ENCODE results near the gene DCLK2.

DCLK2 gene

GRCh38 chr4:150069353-150069752, 8.9 kb upstream of the DCLK2 start:
- DNase-seq (ENCODE audit: low read depth), result no peak

GRCh38 chr4:150070464-150071170, 7.6 kb upstream of the DCLK2 start:
- DNase-seq (ENCODE audit: low read depth), result no peak

DNA sequence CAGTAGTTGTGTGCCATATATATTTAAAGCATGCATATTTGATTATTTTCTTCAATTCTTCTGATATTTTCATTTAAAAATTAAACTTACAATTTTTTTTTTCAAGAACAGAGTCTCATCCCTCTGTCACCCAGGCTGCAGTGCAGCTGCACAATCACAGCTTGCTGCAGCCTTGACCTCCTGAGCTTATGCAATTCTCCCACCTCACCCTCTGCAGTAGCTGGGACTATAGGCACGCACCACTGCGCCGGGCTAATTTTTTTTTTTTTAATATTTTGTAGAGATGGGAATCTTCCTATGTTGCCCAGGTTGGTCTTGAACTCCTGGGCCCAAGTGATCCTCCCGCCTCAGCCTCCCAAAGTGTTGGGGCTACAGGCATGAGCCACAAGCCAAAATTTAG, 5.8 kb upstream of the DCLK2 start:
- no peak for DNase-seq (ENCODE audit: low read depth)

DNA sequence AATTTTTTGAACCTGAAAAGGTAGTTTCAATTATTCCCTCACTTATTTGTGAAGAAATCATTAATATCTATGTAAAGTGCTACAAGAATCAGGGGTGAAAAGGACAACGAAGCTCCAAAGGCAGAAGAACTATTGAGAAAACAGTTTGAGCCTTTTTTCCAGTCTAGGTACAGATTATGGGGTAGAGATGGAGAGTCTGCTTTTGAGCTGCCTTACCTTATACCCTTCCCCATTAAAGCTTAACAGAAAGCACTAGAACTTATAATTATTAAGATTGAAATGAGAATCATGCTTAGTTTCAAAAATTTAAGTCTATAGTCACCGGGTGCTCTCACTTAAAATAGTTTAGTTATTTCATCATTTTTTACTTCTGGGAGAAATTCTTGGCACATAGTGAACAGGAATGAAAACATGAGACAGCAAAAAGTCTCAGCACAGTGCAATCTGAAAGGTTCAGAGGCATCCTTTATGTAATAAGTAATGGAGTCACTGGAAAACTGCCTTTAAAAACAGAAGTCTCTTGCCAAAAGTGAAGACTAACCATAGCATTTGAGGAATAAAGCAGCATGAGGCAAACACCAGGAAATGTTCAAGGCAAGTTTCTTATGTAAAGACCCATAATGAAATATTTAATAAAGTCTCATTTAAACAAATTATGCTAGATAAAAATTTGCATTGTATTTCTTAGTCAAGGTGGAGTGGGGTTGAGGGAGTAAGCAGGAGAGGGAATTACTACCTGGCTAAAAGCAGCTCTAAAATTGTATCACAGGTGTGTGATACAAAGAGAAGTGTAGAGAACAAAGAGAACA, 5.1 kb upstream of the DCLK2 start:
- no peak for DNase-seq (ENCODE audit: low read depth)

GRCh38 chr4:150074064-150074463, 4.2 kb upstream of the DCLK2 start:
- DNase-seq (ENCODE audit: low read depth), result no peak

- no peak for DNase-seq (ENCODE audit: low read depth)
Measured at GRCh38 chr4:150078579-150079080, 385 bp downstream of the DCLK2 start.

- no peak for DNase-seq (ENCODE audit: low read depth)
Measured at GRCh38 chr4:150079081-150079581, 886 bp downstream of the DCLK2 start.

DNA sequence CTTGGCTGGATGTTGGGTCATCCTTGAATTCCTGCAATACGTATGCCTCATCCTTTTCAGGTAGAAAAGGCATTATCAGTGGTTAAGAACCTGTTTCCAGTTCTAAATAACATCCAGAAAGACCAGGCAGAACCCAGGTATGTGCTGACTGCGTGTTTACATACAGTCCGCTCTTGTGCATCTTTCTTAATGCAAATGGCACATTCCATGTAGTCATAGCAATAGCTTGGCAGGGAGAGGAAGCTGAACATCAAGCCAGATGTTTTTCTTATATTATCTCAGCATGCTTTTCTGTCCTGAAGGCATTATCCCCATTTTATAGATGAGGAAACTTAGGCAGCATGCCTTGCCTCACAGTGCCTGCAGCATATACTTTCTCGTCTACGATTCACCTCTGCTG, 2.1 kb downstream of the DCLK2 start:
- no peak for DNase-seq (ENCODE audit: low read depth)

- DNase-seq (ENCODE audit: low read depth), result no peak
Measured at GRCh38 chr4:150080875-150081274, 2.6 kb downstream of the DCLK2 start.

GRCh38 chr4:150082241-150082640, 4.0 kb downstream of the DCLK2 start:
- DNase-seq (ENCODE audit: low read depth), result no peak

- no peak for DNase-seq (ENCODE audit: low read depth)
Measured at GRCh38 chr4:150087006-150087405, 8.8 kb downstream of the DCLK2 start.

- no peak for DNase-seq (ENCODE audit: low read depth)
Measured at GRCh38 chr4:150089732-150090131, 11.5 kb downstream of the DCLK2 start.

- no peak for DNase-seq (ENCODE audit: low read depth)
Measured at GRCh38 chr4:150090836-150091235, 12.6 kb downstream of the DCLK2 start.

DNA sequence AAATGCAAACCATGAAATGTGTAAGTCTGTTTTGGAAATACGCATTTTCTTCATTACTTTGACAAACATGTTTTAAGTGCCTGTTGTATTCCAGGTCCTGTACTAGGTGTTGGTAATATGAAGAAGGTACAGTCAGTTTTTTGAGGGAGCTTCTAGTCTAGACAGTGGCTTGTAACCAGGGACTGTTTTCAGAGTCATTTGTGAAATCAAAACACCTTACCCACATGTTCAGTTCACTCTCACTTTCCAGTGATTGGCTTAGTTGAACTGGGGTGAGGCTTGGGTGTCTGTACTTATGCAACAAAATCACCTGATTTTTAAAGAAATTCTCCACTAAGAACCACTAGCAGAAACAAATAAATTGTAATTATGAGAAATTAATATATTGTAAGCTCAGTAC, 16.4 kb downstream of the DCLK2 start:
- no peak for DNase-seq (ENCODE audit: low read depth)

GRCh38 chr4:150096625-150097024, 18.4 kb downstream of the DCLK2 start:
- no peak for DNase-seq (ENCODE audit: low read depth)

GRCh38 chr4:150098214-150098613, 20.0 kb downstream of the DCLK2 start:
- DNase-seq (ENCODE audit: low read depth), result no peak

- DNase-seq (ENCODE audit: low read depth), result no peak
Measured at GRCh38 chr4:150104404-150105027, 26.3 kb downstream of the DCLK2 start.

- DNase-seq (ENCODE audit: low read depth), result no peak
Measured at GRCh38 chr4:150106886-150107285, 28.6 kb downstream of the DCLK2 start.

DNA sequence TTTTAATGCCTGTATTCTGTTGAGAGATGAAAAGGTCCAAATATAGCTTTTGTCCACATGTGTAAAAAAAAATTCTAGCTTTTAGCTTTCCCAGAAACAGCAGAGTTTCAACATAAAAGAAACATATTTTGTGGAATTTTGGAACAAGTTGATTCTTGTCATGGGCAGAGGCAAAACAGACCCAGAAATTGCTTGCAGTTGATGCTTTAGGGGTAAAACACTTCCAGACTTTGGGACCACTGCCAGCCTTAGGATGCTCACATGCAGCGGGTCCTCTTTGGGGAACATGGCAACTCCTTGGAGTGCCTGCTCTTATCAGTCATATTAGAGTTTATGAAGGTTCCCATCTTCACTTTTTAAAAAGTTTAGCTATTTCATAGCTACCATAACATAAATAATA, 30.4 kb downstream of the DCLK2 start:
- no peak for DNase-seq (ENCODE audit: low read depth)

- no peak for DNase-seq (ENCODE audit: low read depth)
Measured at GRCh38 chr4:150114641-150115040, 36.4 kb downstream of the DCLK2 start.

DNA sequence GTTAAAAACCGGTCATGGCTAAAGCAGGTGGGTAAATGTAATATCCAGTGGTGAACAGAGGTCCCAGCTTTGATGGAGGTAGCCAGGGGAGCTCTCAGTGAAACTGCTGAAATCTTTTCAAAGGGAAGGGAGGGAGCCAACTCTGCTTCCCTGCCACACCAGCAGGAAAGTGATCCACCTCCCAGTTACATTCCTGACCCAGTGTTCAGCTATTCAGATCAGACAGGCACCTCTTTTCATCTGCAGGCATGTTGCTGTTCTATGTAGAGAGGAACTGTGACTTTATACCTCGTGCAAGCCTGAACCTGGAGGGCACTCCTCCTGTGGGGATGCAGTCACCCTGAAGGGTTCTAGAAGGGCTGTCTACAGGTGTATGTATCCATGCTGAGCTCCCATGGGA, 37.6 kb downstream of the DCLK2 start:
- DNase-seq (ENCODE audit: low read depth), result no peak

- no peak for DNase-seq (ENCODE audit: low read depth)
Measured at GRCh38 chr4:150116506-150116905, 38.3 kb downstream of the DCLK2 start.

DNA sequence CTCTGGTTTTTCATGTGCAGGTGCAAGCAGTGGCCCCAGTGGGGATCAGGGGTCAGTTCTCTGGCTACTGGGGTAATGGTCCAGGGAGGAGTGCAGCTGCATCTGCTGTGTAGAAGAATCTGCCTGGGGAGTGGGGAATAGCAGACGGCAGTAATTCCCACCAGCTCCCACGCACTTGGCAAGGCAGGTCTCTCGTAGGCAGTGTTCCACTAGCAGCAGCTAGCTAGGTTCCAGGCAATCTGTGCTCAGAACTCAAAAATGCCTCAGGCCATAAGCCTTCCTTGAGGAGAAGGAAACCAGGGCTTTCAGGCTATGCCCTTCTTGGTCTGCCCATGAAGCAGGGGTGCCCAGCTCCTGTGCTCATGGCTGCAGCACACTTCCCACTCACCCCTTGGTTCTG, 38.8 kb downstream of the DCLK2 start:
- DNase-seq (ENCODE audit: low read depth), result no peak
